Suppressor macrophage treated with lipopolysaccharide for 1 hour (primary cell): Measurements from ENCODE around the gene TSC22D1.

Experiments
- DNase-seq, 3 donors: peaks; one replicate each; pipeline ENCODE4 v3.0.0-alpha.2; 2020 to 2022

Gene TSC22D1

DNA sequence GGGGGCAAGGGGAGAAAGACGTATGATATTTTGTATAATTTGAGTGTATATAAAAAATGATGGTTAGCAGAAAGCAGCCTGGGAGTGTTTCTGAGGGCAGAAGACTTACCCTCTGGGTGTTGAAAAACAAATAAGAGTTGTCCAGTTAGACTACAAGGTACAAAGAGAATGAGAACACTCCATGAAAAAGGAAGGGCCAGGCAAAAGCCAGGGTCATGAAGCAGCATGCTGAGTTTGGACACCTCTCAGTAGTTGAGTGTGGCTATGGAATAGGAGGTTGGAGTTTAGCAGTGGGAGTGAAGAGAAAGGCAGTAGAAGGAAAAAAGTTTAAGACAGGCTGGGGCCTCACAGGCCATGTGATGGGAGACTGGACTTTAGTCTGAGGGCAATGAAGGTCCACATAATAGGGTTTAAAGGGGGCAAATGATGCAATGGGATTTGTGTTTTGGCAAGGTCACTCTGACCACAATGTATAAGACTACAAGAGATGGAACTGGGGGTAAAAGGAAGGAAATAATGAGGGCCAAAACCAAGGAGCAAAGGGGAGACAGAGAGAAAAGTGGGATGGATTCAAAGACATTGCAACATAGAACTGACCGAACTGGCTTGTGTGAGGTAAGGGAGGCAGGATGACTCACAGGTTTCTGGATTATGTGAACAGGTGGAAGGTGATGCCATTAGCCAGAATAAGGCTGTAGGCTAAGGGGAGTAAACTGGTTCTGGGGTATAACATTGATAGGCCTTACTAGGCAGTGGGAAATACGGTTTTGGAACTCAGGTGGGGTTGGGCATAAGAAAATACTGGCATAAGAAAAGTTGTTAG lies 125.9 kb downstream of the TSC22D1 start:
- no peak for DNase-seq

DNA sequence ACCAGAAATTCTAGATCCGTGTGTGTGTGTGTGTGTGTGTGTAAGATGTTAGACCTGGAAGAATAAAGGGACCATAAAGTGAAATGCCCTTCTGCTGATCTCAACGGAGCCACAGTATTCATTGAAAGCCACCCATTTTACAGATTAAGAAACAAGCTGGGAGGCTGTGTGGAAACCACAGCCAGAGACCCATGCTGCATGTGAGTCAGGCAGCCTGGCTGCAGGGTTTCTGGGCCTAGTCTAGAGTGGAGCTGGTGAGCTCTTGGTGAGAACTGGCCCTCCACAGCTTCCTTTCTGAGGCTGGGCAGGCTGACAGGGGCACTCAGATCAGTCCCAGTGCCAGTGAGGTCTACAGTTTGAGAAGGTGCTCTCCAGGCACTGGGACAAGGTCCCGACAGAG lies 127.3 kb downstream of the TSC22D1 start:
- DNase-seq, result no peak

DNA sequence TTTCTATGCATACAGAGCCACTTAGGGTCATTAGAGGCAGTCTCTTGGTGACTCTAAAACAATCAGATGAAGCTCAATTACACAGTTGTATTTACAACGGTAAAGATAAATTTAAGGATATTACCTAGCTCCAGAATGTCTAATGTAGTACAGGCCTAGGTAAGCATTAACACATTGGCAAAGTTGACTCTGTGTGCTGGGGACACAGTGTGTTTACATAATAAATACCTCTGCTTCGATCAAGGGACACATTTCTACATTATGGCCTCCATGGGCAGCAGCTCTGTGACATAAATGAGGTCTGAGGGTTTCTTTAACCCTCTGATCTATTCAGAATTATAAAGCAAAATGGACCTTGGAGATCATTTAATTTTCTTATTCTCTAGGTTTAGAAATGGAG lies 127.8 kb downstream of the TSC22D1 start:
- DNase-seq, result no peak

DNA sequence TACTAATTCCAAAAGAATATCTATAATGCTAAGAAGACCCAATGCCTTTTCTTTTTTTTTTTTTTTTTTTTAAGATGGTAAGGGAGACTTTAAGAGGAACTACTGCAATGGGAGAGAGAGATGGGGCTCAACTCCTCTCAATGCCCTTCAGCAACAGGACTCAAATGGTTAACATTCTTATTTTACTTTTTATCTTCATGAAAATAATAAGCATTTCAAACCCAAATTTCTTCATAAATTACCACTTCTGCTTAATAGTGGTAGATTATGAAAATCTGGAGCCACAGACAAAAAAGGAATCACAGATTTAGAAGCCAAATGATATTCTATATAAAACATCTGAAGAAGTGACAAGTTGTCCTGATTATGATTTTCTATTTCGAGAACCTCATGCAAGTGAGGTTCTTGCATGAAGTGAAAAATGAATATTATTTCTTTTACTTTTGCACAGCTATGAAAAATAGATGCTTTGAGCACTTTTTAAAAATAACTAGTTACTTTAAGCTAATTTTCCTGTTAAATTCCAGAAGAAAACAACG lies 128.3 kb downstream of the TSC22D1 start:
- no peak for DNase-seq

DNA sequence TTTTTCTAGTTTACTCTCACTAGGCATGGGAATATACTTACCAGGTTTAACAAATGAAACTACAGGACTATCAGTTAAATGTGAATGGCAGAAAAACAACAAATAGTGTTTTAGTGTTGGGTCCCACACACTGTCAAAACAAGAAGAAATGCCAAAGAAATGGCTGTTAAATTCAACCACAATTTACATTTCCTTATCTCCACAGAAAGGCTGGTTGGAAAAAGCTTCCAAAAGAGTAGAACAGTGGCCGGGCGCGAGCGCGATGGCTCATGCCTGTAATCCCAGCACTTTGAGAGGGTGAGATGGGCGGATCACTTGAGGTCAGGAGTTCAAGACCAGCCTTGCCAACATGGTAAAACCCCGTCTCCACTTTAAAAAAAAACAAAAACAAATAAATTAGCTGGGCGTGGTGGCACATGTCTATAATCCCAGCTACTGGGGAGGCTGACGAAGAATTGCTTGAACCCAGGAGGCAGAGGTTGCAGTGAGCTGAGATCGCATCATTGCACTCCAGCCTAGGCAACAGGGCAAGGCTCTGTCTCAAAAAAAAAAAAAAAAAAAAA lies 136.0 kb downstream of the TSC22D1 start:
- no peak for DNase-seq

DNA sequence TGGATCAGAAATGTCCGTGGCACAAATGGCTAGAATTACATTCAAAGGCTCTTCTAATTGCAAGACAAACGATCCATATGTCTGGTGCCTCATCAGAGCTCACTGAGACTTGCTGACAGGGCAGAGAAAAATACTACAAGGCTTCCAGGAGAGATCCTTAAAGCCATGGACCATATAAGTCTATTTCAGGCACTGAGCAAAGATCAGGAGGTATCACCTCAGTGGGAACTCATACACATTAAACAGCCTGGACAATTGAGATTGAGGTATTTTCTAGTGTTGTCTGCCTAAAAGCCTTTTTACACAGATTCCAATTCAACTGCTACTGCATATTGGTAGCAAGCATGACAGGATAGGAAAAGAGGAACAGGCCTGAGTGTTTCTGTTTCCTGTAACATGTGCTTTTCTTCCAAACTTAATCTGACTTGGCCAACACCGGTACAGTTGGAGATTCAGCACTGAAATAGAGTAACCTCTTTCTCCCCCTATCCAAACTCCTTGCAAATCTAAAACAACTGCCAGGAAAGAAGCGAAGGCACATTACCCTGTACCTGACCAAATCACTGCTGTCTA lies 136.6 kb downstream of the TSC22D1 start:
- peak; percentile 41 to 60 (median 53) for DNase-seq

DNA sequence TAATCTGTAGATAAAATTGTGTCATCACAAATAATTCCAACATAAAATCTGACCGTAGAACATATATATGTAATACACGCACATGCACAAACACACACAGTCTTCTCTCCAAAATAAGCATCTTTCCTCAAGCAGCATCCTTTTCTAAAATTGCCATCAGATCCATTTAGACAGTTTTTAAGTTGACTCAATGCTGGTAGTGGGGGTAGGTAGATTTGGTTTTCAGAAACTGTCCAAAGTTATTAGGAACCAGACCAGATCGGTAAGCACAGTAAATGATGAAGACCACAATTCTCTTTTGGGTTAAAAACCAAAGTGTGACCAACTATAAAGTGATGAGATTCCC lies 137.9 kb downstream of the TSC22D1 start:
- DNase-seq, result no peak

DNA sequence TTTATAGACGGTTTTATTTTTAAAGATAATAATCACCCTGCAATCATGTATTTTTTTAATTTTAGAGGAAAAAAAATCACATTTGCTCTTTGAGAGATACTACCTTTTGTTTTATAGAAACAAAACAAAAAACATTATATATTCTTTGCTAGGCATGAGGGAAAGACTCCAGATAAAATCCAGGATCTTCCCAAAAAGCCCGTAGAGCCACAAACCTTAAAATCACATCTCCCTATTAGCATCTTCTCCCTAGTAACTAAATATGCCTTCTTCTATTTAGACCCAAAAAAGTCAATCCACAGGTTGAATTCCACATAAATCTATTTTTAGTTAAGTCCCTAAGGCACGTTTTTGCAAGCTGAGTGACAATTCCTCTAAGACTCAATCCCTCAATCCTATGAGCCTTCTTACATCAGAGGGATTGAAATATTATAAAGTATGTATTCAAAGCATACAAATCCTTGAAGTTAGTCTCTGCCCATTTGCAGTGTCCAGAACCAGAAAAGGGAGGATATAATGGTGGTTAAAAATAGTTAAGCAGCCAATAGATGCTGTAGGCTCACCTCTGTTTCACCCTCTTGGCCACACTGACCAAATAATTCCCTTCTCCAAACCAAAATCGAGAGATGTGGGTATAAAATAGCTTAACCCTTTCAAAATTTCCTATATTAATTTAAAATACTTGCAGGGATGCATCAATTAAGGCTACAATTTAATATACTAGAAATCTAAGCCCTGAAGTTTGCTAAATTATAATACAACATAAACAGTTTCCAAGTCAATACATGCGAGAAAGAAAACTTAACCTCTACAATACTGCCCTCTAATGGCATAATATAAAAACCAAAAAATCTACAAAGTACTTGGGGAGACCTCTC lies 138.5 kb downstream of the TSC22D1 start:
- DNase-seq, result peak; percentile 45 to 86 (median 81)

DNA sequence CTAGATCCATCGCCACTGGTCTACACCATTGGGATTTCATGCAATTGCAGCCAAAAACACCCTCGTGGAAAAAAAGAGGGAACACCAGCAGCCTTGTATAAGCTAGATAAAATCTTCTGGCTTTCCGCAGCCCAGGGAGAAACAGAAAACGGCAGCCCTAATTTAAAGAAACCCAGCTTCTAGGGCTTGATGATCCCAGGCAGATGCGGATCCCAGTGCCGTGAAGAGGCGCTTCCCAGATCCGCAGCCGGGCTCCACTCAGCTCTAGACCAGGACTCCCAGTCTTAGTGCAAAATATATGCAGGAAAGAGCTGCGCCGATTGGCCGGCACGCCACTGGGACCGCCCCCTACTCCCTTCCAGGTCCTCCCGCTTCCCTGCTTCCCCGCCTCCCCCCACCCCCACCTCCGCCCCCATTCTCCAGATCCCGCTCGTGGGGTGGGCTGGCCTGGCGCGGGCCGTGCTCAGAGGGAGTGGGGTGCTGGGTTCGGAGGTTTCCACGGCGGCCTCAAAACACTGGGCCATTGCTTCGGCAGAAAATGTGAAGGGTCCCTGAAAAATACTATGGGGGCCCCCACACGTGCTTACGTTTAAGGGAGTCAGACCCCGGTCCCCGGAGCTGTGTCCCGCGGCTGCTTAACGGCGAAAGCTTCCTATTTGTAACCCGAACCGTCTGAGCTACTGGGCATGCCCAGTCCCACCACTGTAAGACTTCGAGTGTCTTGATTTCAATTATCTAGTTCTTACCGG lies 139.4 kb downstream of the TSC22D1 start:
- DNase-seq, result peak; percentile 64 to 87 (median 78)

DNA sequence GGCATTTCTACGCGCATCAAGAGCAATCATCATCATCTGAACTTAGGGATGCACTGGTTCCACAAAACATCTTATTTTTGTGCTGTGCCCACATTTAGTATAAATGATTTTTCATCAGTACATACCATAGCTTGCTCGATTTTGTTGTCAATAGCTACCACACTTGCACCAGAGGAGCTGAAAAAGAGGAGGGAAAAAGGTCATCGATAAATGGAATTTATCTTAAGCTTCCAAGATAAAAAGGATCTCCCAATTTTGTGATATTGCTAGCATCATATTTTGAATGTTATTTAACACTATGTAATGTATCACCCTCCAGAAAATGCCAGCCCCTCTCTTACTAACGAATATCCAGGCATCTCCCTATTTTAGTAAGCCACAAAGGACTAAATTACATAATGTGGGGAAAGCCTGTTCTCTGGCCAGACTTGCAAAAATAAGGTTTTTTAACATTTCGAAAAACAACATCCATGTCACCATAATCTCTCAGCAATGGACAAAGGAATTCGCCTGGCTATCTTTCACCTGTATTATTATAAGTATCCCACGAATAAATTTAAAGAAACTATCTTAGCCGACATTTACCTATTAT lies 140.1 kb downstream of the TSC22D1 start:
- peak; percentile 39 to 69 (median 62) for DNase-seq

DNA sequence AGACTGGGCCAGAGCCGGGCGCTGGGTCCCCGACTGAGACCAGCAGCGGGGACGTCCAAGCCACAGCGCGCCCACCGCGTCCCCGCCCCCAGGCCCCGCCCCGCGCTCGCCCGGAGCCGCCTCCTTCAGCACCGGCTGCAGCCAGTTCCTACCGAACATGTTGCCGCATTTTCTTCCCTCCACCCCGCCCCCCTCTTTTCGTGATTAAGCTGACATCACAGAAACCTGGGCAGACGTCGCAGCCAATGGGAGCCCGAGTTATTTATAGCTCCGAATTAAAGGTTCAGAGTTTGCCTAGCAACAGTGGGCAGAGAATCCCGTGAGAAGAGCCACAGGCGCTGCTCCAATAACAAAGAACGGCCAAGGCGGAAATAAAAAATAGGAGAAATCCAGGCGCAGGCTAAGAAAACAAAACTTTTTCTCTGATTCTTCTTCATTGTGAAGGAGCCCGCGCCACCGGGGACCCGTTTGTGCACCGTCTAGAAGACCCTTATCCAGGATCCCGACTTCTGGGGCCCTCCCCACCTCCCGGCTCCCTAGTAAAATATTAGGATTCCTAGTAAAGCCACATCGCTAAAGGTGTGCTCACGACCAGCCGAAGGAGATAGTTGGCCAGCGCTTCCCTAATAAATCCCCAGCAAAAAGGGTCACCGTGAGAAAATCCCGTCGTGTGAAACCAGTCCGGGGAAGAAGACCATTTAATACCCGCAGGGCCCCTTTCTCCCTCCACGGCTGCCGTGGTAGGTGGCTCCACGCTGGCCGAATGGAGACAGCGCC lies 140.8 kb downstream of the TSC22D1 start:
- DNase-seq, result peak; percentile 85 to 92 (median 90)

DNA sequence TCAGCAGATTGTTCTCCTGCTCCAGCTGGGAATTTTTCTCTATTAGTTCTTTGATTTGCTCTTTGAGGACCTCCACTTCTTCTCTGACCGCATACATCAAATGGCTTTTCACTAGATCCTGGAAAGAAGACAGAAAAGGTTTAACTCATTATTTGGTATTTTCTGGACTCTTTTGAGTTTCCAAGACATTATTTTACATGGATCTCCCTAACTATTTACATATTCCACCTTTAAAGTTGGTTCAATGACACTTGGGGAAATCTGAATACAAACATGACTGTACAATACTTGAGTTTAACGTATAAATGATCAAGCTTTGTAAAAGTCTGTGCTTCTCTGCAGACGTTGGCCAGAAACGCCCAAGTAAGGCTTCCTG lies 141.4 kb downstream of the TSC22D1 start:
- DNase-seq, result no peak

DNA sequence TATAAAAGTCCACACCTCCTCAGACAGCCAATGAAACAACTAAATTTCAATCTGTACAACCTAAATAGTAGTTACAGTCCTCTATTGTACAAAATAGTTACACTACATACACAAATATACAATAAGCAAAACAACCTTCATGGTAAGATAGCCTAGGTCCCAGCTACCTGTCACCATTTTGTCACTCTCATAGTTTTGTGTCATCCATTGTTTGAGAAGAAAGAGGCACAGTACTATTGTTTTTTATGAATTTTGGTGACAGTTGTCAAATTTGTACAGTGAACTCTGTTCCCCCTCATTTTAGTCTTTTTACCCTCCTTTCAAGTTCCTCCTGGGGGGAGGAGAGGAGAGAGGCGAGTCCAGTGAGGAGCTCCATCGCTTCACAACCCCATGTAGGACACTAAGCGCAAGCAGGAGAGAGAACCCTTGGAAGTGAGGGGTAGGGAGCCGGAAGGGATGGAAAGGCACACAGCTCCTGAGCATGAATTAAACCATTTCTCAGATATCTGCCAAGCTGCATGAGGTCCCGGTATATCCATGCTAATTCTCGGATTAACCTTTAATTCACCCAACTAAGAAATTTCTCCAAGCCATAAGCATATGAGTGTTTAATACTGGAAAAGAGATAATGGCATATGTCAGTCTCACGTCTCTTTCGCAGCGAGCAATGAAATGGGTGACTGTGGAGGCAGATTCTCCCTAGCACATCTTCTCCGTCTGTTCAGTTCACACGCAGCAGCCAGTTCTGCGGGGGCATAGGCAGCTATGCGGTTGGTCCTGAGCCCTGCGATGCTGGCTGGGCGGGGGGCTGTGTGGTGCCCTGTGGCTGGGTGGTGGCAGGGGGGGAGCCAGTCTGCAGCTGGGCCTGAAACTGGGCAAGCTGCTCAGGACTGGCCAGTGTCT lies 142.0 kb downstream of the TSC22D1 start:
- DNase-seq, result no peak

DNA sequence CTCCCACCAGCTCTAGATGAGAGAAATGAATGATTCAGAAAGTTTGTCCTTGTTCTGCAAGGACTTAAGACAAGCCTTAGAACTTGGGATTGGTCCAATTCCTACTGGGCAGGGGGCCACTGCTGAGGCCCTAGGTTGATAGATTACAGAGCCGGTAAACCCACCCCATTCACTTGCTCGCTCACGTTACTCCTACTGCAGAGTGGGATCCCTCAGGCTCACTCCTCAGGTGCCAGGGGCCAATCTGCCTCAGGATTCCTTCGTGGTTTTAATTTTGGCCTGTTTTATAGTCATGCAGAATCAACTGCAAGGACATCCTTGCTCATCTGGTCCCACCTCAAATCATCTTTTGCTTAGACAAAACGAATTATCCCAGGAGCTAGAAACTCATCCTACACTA lies 143.5 kb downstream of the TSC22D1 start:
- no peak for DNase-seq

DNA sequence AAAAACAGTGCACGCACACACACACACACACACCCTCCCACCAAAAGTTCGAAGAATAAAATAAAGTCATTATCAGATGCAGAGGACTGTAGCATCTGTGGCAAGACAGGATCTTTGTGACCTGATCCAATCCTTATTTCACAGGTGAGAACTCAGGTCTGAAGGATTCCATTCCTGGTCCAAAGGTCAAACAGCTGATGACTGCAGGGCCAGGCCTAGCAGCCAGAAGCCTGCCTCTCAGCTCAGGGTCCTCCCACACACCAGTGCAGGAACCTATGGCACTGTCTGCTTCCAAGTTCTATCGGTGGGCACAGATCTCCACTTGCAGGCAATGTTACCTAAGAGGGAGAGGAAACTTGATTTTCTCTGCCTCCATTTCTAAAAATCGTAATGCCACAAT lies 145.0 kb downstream of the TSC22D1 start:
- DNase-seq, result no peak

DNA sequence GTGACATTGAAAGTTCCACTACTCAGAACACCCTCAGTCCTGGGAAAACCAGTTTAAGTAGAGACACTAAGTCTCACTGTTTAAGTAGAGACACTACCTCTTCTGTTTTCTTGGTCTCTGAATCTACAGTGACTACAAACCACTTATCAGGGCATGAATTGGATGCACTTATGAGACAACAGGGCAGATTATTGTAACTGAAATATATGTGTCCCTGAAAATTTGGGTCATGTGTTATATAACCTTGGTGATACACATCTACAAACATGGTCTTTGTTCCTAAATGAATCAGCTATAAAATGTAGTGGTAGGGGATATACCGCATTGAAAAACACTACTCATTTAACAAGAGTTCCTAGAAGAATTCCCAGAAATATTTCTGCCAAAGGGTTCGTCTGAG lies 146.8 kb downstream of the TSC22D1 start:
- DNase-seq, result no peak

DNA sequence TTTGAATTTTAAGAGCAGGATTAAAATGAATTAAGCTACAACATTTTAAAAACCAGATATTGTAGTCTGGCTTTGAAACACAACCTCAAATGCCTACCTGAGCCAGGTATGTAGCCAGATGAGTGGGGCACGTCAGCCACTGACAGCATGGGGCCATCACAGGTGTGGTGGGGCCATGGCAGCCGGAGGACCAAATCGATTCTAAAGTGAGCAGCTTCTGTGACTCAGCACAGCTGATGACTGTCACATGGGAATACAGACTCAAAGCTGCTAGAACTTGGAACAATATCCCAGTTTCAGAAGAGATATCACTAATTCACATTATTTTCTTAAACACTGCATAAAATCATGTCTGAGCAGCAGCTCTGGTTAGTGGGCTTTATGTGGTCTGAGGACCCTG lies 149.7 kb downstream of the TSC22D1 start:
- no peak for DNase-seq

DNA sequence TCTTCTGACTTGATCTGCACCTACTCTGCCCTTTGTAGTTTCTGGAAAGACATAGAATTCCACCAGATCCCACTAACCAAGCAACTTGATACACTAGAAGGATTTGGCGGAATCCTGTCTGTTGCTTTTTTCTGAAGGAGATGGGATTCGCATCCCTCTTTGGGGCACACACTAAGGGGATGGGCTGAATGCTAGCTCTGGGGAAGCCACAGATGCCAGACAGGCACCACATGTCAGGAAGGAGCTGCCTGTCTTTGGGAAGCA lies 150.4 kb downstream of the TSC22D1 start:
- no peak for DNase-seq

DNA sequence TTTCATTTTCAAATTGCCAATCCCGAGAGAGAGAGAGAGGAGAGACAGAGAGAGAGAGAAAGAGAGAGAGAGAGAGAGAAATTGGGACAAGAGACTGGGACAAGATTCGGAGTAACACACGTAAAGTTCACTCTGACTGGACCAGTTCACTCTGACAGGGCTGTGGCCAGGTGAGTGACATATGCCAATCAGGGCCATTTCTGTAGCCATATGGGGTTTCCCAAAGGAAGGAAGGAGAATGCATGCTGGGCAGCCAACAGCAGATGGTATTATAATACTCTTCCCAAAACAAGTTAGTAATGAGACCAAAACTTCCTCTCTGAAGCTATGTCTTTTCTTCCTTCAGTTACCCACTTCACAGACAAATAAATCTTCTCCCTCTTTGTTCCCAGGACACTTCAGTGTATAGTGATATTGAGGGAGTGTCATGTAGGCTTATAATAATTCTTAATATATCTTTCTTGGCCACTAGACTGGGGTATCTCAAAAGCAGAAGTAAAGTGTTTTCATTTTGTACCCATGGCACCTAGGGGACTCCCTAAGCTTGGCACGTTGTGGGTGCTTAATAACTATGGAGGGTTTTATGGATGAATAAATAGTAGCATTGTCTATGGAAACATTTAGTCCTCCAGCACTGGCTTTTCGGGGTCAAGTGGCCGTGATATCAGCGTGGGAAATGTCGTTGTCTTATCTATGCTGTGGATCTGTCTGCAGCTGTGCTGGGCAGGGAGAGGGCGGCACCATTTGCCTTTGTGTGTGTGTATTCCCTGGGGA lies 150.9 kb downstream of the TSC22D1 start:
- DNase-seq, result no peak

DNA sequence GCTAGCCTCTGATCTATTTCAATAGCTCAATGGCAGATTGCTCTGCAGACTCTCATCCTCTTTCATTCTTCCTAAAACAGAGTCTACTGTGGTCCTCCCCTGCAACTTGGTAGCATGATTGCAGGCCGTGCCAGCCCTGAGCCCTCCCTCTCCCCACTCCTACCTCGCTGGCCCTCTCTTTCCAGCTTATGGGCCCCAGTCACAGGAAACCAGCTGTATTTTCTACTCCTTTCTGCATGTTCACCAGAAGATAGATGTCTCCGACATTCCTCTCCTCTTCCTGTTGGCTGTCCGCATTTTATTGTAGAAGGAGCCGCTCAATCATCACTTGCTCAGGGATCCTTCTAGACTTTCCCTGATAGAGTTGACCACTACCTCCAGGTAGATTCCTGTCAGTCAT lies 152.3 kb downstream of the TSC22D1 start:
- DNase-seq, result no peak
